GM23338 (cell line): ENCODE data around the gene VOPP1.

ENCODE experiments used
- CTCF ChIP-seq, 2 experiments: fragments of 200-600 bp in 1 of 2; sonication (generic) in 1 of 2; conservative IDR thresholded peaks; 2 replicates each; pipeline versions ENCODE4 v1.5.1 to v1.6.1; 2016 to 2017; ENCODE audit warnings: antibody characterized with exemption in 2 of 2, low read depth in 2 of 2, mild to moderate bottlenecking in 2 of 2, moderate library complexity in 1 of 2
- POLR2AphosphoS5 ChIP-seq: IDR thresholded peaks from 2 replicates; pipeline ENCODE4 v1.6.1; 2016; ENCODE audit warnings: antibody characterized with exemption, low read depth

GRCh38 chr7:55524558-55525310 is 47.6 kb downstream of the VOPP1 start:
- TF ChIP-seq CTCF (conservative IDR thresholded peaks at IDR 0.05; ENCODE audit: low read depth in 2 of 2) (peak in 1 of 2 experiments; percentile 38; a peak in 2 of 4 replicates), POLR2AphosphoS5 (no peak)
